ENCODE results near the gene IFNLR1.
A peak's percentile ranks its signal among the peaks of the same experiment; 100 is the strongest.
"Not testable (repeated sequence)": the region's sequence is repeated elsewhere in the genome, so short reads cannot be mapped to it uniquely, and the experiment has no call there.

The IFNLR1 gene

DNA sequence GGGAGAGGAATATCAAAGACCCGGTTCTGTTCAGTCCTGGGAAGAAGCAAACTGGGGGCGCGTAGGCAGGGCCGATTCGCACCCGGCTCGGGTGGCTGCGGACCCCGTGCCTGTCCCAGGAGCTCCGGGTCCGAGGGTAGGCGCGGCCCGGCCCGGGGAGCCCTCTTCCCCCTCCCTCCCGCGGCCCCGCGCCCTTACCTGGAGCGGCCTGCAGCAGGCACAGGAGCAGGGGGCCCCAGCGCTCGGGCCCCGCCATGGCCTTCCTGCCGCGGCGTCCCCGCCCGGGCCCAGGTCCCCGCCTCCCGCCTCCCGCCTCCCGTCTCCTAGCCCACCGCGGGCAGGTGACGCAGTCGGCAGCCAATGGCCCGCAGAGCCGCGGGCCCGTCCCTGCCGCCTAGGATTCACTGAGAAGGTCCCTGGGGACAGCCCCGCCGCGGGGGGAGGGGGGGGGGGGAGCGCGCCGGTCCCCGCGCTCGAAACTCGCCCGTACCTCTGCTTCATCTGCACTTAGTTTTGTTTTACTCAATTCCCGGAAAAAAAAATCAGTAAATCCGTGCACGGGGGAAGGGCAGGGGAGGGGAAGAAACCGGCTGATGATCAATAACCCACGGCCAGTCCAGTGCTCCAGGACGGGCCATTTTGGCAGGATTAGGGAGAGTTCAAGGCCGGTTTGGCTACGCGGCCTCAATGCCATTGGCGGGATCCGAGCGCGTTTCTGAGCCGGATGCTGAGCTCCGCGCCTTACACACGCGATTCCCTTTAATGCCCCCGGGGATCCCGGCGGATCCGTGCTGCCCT is at the start of gene IFNLR1:
TSS of gene IFNLR1 (minus strand) at position 297 of the 798 bp plus-strand sequence. CDS start at position 256, 41 bp downstream.
- peak; percentile 50 for DNase-seq (ENCODE audit: low spot score)

DNA sequence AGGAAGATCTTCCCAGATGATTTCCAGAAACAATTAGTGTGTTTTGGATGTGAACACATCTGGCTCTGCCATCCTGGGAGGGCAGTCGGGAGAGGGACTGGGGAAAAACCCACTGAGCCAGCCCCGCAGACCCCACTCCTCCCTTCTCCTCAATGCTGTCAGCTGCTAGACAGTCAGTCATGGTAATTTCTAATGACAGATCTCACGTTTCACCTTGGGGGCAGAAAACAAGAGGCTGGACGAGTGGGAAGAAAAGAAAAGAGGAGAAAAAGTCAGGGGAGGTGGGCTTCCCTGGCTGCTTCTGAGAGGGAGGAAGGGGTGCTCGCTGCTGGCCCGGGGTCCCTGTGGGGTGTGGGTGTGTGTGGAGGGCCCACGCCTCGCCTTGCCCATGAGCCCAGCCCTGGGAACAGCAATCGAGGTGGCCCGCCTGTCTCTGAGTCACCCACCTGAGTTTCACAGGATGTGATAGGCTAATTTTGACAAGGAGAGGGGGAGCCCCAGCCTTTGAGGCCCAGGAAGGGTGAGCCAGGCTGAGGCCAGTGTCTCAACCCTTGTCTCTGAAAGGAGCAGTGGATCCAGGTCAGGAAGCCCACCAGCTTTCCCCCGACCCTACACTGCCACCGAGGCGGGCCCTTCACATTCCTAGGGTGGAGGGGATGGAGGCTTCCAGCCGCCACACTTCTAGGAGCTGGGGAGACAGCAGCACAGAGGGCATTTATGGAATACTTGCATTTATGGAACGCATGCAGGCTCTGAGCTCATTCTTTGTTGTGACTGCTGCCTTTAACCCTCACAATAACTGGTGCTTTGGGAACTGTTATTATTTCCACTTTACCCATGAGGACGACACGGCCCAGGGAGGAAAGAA is 49.1 kb upstream of the IFNLR1 start:
- peak; percentile 26 for DNase-seq (ENCODE audit: low spot score)

DNA sequence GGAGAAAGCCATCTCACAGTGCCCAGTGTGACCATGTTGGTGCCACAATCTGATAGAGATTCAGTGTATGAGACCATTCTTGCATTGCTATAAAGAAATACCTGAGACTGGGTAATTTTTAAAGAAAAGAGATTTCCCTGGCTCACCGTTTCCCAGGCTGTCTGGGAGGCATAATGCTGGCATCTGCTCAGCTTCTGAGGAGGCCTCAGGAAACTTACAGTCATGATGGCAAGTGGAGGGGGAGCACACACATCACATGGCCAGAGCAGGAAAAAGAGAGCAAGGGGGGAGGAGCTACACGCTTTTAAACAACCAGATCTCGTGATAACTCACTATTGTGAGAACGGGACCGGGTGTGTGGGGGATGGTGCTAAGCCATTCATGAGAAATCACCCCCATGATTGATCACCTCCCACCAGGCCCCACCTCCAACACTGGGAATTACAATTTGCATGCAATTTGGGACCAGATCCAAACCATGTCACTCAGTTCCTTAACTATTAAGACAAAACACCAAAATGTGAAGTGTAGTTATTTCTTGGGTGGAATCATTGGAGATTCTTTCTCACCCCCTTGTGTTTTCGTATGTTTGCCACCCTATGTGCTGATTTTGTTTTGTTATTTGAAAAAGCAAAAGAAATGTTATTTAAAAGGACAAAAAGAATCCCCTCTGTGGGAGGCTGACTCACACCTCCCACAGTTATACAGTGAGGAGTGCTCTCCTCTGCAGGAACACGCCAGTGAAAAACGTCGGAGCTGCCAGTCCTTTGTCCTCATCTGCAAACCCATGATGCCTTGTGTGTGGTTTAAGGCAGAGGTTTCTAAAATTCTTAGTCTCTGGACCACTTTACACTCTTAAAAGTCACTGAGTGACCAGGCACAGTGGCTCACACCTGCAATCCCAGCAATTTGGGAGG is 46.9 kb upstream of the IFNLR1 start:
- no peak for DNase-seq (ENCODE audit: low spot score)

DNA sequence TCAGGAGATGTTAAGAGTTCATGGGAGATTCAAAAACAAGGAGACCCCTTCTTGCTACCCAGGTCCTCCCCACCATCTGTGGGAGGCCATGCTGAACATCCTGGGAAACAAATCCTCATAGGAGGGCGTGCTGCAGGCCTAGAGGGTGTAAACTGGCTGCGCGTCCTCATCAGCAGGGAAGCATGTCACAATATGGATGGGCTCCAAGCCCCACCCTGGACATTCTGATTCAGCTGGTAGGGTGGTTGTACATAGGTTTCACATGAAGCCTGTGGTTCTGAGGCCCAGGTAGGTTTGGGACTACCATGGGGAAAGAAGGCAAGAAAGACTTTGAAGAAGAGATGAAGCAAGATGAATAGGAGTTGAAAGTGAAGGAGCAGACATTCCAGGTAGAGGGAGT is 44.6 kb upstream of the IFNLR1 start:
- DNase-seq (ENCODE audit: low spot score), result no peak

DNA sequence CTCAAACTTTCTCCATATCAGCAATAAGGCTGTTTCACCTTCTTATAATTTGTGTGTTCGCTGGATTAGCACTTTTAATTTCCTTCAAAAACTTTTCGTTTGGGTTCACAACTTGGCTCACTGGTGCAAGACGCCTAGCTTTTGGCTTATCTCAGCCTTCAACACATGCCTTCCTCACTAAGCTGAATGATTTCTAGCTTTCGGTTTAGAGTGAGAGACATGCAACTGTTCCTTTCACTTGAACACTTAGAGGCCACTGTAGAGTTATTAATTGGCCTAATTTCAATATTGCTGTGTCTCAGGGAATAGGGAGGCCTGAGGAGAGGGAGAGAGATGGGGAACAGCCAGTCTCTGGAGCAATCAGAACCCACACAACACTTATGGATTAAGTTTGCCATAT is 41.2 kb upstream of the IFNLR1 start:
- no peak for DNase-seq (ENCODE audit: low spot score)

DNA sequence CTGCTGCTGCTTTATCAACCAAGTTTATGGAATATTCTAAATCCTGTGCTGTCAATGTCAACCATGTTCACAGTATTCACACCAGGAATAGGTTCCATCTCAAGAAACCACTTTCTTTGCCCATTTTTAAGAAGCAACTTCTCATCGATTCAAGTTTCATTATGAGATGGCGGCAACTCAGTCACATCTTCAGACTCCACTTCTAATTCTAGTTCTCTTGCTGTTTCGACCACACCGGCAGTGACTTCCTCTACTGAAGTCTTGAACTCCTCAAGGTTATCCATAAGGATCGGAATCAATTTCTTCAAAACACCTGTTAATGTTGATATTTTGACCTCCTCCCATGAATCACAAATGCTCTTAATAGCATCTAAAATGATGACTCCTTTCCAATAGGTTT is 39.7 kb upstream of the IFNLR1 start:
- no peak for DNase-seq (ENCODE audit: low spot score)

DNA sequence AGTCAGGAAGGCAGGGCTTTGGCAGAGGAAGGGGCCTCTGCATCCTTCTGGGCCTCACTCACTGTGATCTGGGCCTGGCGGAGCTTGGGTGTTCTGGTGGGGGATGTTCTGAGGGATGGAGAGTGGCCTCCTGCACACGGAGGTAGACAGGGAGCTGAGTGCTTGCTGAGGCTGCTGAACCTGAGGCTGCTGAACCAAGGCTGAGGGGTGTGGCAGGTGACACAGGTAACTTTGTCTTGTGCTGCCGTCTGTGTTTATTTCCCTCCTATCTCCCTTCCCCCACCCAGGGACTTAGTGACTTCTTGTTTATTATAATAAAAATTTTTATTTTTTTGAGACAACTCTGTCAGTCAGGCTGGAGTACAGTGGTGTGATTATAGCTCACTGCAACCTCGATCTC is 37.7 kb upstream of the IFNLR1 start:
- no peak for DNase-seq (ENCODE audit: low spot score)

DNA sequence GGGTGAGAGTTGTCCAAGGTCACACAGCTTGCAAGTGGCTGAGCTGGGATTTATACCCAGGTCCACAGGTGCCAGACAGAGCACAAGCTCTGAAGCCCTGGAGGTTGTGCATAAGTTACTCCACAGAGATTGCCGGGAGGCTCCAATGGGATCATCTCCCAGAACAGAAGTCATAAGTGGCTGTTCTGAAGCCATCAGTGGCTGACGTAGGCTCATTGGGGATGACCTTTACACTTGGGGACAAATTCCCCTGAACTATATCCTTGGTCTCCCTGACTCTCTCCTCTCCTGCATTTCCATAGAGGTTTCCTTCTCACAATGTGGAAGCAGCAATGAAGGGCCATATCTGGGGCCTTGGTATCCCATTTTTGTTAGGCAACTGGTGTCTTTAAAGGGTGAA is 37.0 kb upstream of the IFNLR1 start:
- no peak for DNase-seq (ENCODE audit: low spot score)

DNA sequence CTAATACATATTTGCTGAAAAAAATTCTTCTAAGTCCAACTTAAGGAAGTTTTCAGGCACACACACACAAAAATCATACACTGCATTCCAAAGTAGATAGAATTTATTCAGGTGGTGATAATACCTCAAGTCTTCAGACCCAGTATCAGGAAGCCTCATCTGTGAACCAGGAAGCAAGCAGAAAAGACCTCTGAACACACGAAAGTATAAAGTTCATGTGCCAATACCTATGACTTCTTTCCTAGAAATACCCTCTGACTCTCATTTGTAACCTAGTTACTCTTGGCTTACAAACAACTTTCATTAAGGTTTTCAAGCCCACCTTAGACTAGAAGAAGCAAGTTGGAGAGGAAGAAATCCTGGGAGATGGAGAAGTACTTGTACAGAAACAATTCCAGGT is 35.7 kb upstream of the IFNLR1 start:
- DNase-seq (ENCODE audit: low spot score), result no peak

DNA sequence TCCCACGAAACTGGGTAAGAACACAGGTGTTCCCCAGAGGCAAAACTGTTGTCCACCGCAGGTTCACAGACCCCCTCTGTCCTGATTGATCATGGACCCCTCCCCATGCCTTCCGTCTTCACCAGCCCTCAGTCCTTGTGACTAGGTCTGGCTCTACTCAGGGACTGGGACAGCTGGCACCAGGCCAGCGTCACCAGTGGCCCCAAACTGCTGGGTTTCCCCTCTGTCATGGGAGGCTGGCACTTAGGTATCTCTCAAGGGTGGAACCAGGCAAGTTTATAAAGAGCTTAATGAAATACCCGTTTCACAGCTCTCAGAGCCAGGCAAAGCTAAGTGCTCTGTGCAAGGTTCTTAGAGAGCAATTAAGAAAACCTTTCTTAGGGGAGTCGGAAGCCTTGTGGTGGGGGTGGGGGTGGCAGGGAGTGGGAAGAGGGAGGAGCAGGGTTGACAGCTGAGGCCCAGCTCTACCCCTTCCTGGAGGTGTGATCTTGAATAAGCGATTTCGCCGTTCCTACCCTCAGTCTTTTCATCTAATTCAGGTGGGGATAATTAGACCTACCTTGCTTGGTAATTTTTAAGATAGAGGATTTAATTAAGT is 35.0 kb upstream of the IFNLR1 start:
- DNase-seq (ENCODE audit: low spot score), result no peak

DNA sequence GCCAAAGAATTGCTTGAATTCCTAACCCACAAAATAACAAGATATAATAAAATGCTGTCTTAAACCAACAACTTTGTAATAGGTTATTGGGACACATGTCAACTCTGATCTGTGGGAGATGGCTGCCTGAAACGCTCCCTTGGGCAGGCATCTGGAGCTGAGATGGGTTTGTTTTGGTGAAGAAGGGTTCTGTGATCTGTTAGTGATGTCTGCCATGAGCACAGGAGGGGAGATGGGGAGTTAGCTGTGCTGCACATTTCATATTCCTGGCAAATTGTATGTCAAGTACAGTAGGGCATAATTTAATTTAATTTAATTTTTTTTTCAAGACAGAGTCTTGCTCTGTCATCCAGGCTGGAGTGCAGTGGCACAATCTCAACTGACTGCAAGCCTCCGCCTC is 34.2 kb upstream of the IFNLR1 start:
- DNase-seq (ENCODE audit: low spot score), result no peak

DNA sequence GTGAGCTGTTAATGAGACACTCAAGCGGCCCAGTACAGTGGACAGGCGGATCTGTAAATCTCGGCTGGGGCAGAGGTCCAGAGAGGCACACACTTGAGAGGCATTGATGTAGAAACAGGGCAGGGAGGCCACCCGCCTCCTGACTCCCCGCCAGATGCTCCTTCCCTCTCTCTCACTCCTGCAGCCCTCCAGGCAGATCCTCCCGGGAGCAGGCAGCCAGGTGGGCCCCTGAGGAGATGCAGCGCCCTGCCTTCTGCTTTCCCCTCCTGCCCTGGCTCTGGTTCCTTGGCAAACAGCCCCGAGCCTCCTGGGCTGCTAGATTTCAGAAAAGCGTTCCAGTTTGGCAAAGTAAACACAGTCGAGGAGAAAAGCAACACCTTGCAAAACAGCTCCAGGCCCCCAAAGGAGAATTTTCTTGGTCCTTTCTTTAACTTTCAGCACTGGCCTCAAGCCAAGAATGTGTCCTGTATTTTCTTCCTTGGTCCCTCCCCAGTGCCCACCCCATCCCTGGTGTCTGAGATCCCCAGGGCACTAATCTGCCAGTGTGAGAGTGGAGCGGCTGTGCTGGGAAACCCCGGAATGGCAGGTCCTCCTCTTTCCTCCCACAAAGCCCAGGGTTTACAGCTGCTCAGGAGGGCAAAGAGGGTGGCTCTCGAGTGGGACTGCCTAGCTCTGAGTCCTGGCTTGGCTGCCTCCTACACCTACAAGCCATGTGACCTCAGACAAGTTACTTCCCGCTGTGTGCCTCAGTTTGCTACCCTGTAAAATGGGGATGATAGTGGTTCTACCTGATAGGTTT is 29.4 kb upstream of the IFNLR1 start:
- DNase-seq (ENCODE audit: low spot score), result no peak

DNA sequence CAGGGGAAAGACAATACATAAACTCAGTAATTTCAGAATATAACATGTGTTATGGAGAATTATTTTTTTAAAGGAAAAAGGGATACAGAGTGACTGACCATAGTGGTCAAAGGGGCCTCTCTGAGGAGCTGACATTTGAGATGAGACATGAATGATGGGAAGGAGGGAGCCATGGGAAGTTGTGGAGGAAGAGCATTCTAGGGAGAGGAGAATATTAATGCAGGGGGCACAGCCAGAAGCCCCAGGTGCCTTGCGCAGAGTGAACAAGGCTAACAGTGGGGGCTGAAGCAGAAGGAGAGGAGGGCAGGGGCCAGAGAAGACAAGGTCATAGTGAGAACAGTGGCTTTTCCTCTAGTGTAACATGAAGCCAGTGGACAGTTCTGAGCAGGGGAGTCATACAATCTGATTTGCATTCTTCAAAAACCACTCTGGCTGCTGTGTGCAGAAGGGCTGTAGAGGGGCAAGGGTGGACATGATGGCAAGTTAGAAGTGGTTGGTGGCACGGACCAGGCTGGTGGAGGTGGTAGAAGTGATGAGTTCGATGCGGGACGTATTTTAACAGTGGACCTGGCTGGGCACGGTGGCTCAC is 28.2 kb upstream of the IFNLR1 start:
- no peak for DNase-seq (ENCODE audit: low spot score)

DNA sequence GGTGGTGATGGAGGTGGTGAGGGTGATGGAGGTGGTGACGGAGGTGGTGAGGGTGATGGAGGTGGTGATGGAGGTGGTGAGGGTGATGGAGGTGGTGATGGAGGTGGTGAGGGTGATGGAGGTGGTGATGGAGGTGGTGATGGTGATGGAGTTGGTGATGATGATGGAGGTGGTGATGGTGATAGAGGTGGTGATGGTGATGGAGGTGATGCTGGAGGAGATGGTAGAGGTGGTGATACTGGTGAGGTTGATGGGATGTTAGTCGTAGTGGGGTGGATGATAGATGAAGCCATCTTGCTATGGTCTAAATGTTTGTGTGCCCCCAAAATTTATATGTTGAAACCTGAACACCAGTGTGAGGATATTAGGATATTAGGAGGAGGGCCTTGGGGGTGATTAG is 25.3 kb upstream of the IFNLR1 start:
- no peak for DNase-seq (ENCODE audit: low spot score)

DNA sequence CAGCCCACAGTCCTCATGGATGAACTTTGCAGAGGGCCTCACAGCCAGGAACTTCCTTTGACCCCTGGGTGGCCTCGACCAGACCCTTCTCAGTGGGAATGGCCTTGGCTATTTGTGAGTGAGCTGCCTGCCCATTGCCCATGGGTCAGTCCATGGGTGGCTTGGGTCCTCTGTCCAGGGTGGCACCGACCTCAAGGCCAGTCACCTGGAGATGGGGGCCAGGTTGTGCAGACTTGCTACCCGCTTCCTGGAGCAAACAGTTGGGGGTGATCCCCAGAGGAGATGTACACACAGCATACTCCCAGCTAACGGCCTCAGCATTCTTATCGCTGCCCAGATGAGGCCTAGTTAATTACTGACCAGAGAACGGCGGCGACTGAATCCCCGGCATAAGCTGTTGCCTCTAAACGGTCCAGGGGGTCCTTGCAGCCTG is 23.1 kb upstream of the IFNLR1 start:
- no peak for DNase-seq (ENCODE audit: low spot score)

DNA sequence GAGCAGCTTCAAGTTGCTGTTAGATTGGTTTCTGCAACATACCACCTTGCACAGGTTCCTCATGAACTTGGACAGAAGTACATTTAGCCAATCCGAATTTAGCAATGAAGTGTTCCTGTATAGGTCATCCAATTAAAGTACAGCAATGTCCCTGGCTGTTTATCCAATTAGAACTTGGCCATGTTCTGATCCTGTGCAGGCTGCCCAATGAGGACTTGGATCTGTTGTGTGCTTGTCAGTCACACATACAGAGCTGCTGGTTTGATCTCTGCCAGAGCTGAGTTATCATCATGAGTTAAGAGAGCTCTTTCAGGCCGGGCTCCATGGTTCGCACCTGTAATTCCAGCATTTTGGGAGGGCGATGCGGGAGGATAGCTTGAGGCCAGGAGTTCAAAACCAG is 22.0 kb upstream of the IFNLR1 start:
- DNase-seq (ENCODE audit: low spot score), result peak; percentile 8

DNA sequence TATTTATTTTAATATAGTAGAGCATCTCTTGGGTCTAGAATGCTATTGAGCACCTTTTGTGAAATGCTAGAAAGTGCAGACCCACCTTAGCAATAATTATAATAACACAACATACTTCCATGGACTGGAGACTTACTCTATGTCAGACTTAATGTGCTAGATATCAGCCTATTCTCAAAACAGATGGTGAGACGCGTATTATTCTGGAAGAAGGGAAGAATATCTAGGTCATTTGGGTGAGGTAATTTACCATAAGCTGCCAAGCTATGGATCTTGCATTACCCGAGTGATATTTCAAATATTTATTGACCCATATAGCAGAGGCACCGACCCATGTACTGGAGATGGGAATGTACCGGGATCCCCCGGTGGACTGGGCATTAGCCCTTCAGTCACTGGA is 20.6 kb upstream of the IFNLR1 start:
- no peak for DNase-seq (ENCODE audit: low spot score)

DNA sequence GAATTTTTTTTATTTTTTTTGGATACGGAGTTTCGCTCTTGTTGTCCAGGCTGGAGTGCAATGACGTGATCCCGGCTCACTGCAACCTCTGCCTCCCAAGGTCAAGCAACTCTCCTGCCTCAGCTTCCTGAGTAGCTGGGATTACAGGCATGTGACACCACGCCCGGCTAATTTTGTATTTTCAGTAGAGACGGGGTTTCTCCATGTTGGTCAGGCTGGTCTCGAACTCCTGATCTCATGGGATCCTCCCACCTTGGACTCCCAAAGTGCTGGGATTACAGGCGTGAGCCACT is 20.3 kb upstream of the IFNLR1 start:
- not testable (repeated sequence) for DNase-seq (ENCODE audit: low spot score)

DNA sequence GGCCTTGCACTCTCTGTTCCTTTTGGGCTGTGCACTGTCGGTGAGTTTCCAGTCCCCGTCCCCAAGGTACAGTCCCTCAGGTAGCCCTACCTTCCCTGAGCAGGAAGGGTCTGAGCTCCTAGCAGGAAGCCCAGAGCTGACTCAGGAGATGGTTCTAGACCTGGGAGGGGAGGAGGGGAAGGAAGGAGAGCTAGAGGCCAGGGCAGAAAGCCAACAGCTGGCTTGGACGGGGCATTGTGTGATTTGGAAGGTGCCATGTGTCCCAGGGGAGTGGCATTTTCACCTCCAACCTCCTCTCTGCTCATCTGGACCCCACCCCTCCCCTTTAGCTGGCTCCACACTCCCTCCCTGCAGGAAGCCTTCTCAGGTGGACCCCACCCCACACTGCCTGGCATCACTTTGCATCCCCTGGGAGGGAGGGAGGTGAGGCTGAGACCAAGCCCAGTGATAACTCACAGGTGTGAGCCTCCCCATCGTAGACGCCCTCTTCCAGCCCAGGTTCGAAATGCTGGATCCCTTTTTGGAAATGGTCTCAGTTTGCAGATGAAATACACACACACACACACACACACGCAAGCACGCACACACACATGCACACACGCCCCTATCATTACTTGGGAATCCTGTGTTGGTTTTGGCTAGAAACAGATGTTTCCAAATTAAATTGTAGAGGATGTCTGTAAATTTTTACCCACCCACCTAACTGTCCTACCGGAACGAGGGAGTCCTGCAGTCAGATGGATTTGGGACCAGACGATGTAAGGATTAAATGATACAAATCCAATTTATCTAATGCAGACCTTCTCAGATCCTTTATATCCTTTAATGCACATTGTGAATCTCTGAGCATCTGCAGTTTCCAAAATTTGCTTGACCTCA is 19.7 kb upstream of the IFNLR1 start:
- no peak for DNase-seq (ENCODE audit: low spot score)

DNA sequence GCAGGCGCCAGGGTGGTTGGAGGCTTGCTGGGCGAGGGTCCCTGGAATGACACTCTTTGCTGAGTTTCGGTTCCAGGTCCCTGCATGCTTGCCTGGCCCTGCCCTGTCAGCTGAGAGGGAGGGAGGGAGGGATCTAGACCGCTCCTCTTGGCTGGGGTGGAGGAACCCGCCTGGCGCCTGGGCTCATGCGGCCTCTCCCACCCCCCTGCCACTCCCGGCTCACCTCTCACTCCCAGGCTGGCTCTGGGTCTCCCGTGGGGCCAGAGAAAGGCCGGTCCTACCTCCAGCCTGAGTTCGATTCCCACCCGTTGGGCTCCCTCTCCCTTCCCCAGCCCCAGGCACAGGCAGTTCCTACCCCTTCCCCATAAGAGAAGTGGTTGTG is 19.0 kb upstream of the IFNLR1 start:
- DNase-seq (ENCODE audit: low spot score), result no peak
